HepG2 (cell line): ENCODE results near the gene DMKN. TPM values are rescaled to one million over a fixed set of nuclear protein-coding genes. Genes with fewer than 3 reads are reported as not detected.

Experiments
- ATAC-seq: fragments of 200-7000 bp; cut with Tn5 transposase; 3 replicates; pipeline ENCODE4 v1.9.1; 2020; ENCODE audit warnings: mild to moderate bottlenecking, moderate library complexity
- BruUV-seq: library from RNA; stranded (reverse); fragments of 400-500 nt; replicated peaks from 2 replicates; lab custom pipeline; 2021; lab: Mats Ljungman, UMichigan
- CTCF ChIA-PET: fragments of 300-600 bp; formaldehyde crosslinking; extraction: SDS; loops from one replicate; lab custom pipeline; 2021; ENCODE audit warnings: low total read pairs, inconsistent platforms, low intra/inter-chr PET ratio; lab: Yijun Ruan, JAX
- POLR2A ChIA-PET: fragments of 350-600 bp; sonication (Branson Sonifier 250); formaldehyde crosslinking; loops from one replicate; lab custom pipeline; 2020; ENCODE audit warnings: antibody characterized with exemption, inconsistent platforms; lab: Yijun Ruan, JAX
- DNase-seq: peaks from one replicate; pipeline ENCODE4 v3.0.0-alpha.2; 2015; ENCODE audit warnings: low spot score
- FAIRE-seq: peaks from 3 replicates; lab custom pipeline; 2011; peaks lifted over from hg19 to GRCh38; lab: Jason Lieb, UNC
- H2AFZ ChIP-seq: one replicate; pipeline ENCODE4 v1.6.1; 2011; ENCODE audit warnings: low read length, inconsistent platforms
- H3K27ac ChIP-seq: fragments of 300-600 bp; 3 replicates; pipeline ENCODE4 v1.8.0; 2011; ENCODE audit warnings: mixed run types, mild to moderate bottlenecking, mixed read lengths, low read length, inconsistent platforms; ENCODE audit not compliant: insufficient read depth; ENCODE audit errors: extremely low read length
- H3K27me3 ChIP-seq, 2 experiments: fragments of 200-600 bp in 1 of 2; 2 replicates in 1 of 2; 3 replicates in 1 of 2; pipeline versions ENCODE4 v1.6.0 to v1.8.0; 2011; ENCODE audit warnings: low read length in 2 of 2, mild to moderate bottlenecking in 2 of 2, moderate library complexity in 2 of 2, inconsistent platforms in 1 of 2; ENCODE audit not compliant: insufficient read depth in 2 of 2, control insufficient read depth in 1 of 2
- H3K36me3 ChIP-seq, 2 experiments: fragments of 200-600 bp in 1 of 2; replicated peaks in 1 of 2; 2 replicates in 1 of 2; 3 replicates in 1 of 2; pipeline versions ENCODE4 v1.5.1 to v1.8.0; 2011; ENCODE audit warnings: low read length in 2 of 2, inconsistent platforms in 1 of 2; ENCODE audit not compliant: insufficient read depth in 2 of 2, control insufficient read depth in 1 of 2
- H3K4me1 ChIP-seq: 2 replicates; pipeline ENCODE4 v1.5.1; 2012; ENCODE audit warnings: low read length, inconsistent platforms; ENCODE audit not compliant: insufficient read depth
- H3K4me2 ChIP-seq: 2 replicates; pipeline ENCODE4 v1.6.0; 2011; ENCODE audit warnings: low read depth, low read length, inconsistent platforms
- H3K4me3 ChIP-seq, 3 experiments: fragments of 200-600 bp in 1 of 3; sonication (generic), shearing (Covaris generic) in 1 of 3; replicated peaks in 1 of 3; 2 replicates each; pipeline ENCODE4 v1.5.1; 2011 to 2016; ENCODE audit warnings: low read length in 3 of 3, inconsistent platforms in 2 of 3, low read depth in 2 of 3, mild to moderate bottlenecking in 2 of 3, control low read depth in 1 of 3, mixed read lengths in 1 of 3; ENCODE audit not compliant: insufficient read depth in 1 of 3
- H3K79me2 ChIP-seq: one replicate; pipeline ENCODE4 v1.6.1; 2011; ENCODE audit warnings: low read length, inconsistent platforms; ENCODE audit not compliant: insufficient read depth
- H3K9ac ChIP-seq: 2 replicates; pipeline ENCODE4 v1.6.0; 2011; ENCODE audit warnings: mild to moderate bottlenecking, low read depth, low read length, inconsistent platforms; ENCODE audit not compliant: insufficient read depth
- H3K9me3 ChIP-seq: 2 replicates; pipeline ENCODE4 v1.5.1; 2012; ENCODE audit warnings: mild to moderate bottlenecking, low read length
- H4K20me1 ChIP-seq: 2 replicates; pipeline ENCODE4 v1.6.0; 2011; ENCODE audit warnings: inconsistent platforms, mild to moderate bottlenecking, low read length, moderate library complexity; ENCODE audit not compliant: insufficient read depth
- ARID5B ChIP-seq: IDR thresholded peaks from 2 replicates; pipeline ENCODE4 v1.4.0; 2020; ENCODE audit warnings: mild to moderate bottlenecking, missing genetic modification reagents
- PAXIP1 ChIP-seq: sonication (generic); formaldehyde crosslinking; conservative IDR thresholded peaks from 2 replicates; pipeline ENCODE4 v1.4.0; 2020; ENCODE audit warnings: mild to moderate bottlenecking, missing genetic modification reagents, moderate library complexity
- RORA ChIP-seq: sonication (generic); formaldehyde crosslinking; IDR thresholded peaks from 2 replicates; pipeline ENCODE4 v1.5.0; 2020; ENCODE audit warnings: mild to moderate bottlenecking, missing genetic modification reagents, moderate library complexity
- SMARCC2 ChIP-seq: fragments of 450-650 bp; IDR thresholded peaks from 2 replicates; pipeline ENCODE4 v1.6.1; 2017; ENCODE audit warnings: antibody characterized with exemption, mild to moderate bottlenecking
- SOX5 ChIP-seq: IDR thresholded peaks from 2 replicates; pipeline ENCODE4 v1.6.1; 2016; ENCODE audit warnings: borderline replicate concordance
- TOE1 ChIP-seq: sonication (generic); formaldehyde crosslinking; IDR thresholded peaks from 2 replicates; pipeline ENCODE4 v1.4.0; 2020; ENCODE audit warnings: mild to moderate bottlenecking, missing genetic modification reagents
- ZBTB34 ChIP-seq: sonication (generic); formaldehyde crosslinking; IDR thresholded peaks from 2 replicates; pipeline ENCODE4 v1.8.0; 2022; ENCODE audit warnings: mild to moderate bottlenecking, missing genetic modification reagents
- ZMYM3 ChIP-seq: sonication (generic); formaldehyde crosslinking; IDR thresholded peaks from 2 replicates; pipeline ENCODE4 v1.5.1; 2020; ENCODE audit warnings: mild to moderate bottlenecking, missing genetic modification reagents
- ZNF121 ChIP-seq: sonication (generic); formaldehyde crosslinking; IDR thresholded peaks from 2 replicates; pipeline ENCODE4 v1.5.0; 2020; ENCODE audit warnings: mild to moderate bottlenecking, missing genetic modification reagents
- ZNF230 ChIP-seq: sonication (generic); formaldehyde crosslinking; IDR thresholded peaks from 2 replicates; pipeline ENCODE4 v1.4.0; 2020; ENCODE audit warnings: mild to moderate bottlenecking, missing genetic modification reagents
- ZNF274 ChIP-seq: sonication (generic); formaldehyde crosslinking; IDR thresholded peaks from 2 replicates; pipeline ENCODE4 v1.5.1; 2020; ENCODE audit warnings: mild to moderate bottlenecking, missing genetic modification reagents
- ZNF292 ChIP-seq: sonication (generic); formaldehyde crosslinking; IDR thresholded peaks from 2 replicates; pipeline ENCODE4 v1.8.1; 2022; ENCODE audit warnings: mild to moderate bottlenecking, low read depth, missing genetic modification reagents, borderline replicate concordance
- ZNF543 ChIP-seq: sonication (generic); formaldehyde crosslinking; IDR thresholded peaks from 2 replicates; pipeline ENCODE4 v1.4.0; 2020; ENCODE audit warnings: mild to moderate bottlenecking, missing genetic modification reagents
- ZSCAN9 ChIP-seq: IDR thresholded peaks from 2 replicates; pipeline ENCODE4 v1.6.1; 2016; ENCODE audit warnings: borderline replicate concordance
- WGBS: methylation state at CpG from one replicate; pipeline ENCODE4 v1.1.6; 2017; ENCODE audit warnings: low lambda C conversion rate; 5-methylcytosine and 5-hydroxymethylcytosine counted together
- in situ Hi-C: cut with HindIII; loops from 2 replicates; pipeline ENCODE4 v1.10.0; 2017; ENCODE audit warnings: low pct_unique_long_range_greater_than_20kb; ENCODE audit not compliant: extremely low pct_ligation_motif_present
- intact Hi-C: fragments of 100-400 bp; cut with micrococcal nuclease; formaldehyde crosslinking; loops from one replicate; pipeline ENCODE4 v1.10.0; 2022; ENCODE audit not compliant: unreplicated experiment
- polyA plus RNA-seq, 8 experiments: library from polyadenylated mRNA; depleted of rRNA in 3 of 8; stranded (reverse) in 7 of 8; unstranded in 1 of 8; fragments of >200 nt; fragmentation: Illumina TruSeq in 4 of 8; extraction: Trizol in 4 of 8; gene quantifications; 2 replicates each; pipeline versions ENCODE4 v1.2.1 to v1.2.3, GENCODE V29; 2011 to 2016; ENCODE audit warnings: low read depth in 4 of 8, missing spikeins in 1 of 8, mixed read lengths in 1 of 8; ENCODE audit not compliant: insufficient read depth in 1 of 8
- total RNA-seq, 5 experiments: library from RNA; depleted of rRNA; stranded (reverse); fragments of >200 nt; fragmentation: Illumina TruSeq; extraction: Trizol; gene quantifications; 2 replicates each; pipeline ENCODE4 v1.2.3, GENCODE V29; 2016; ENCODE audit warnings: low read depth in 1 of 5

The DMKN gene
- total and polyA plus RNA-seq, 2 of the 13 experiments (the other 11 are each of a cell fraction or from before 2014, with no cell fraction given), result 50.8 to 57.1 TPM

- Histone ChIP-seq H2AFZ (no peak overlapping the region), H3K9me3 (no peaks in the 10 kb centered on the region), H3K4me1 (peaks cover 65% of the 10 kb centered on the region), H3K36me3 (no peaks in the 10 kb centered on the region), H3K4me2 (no peak overlapping the region), H3K4me3 (no peak overlapping the region), H3K9ac (no peak overlapping the region), H4K20me1 (no peaks in the 10 kb centered on the region), H3K27me3 (peaks cover 0 to 1% of the 10 kb centered on the region in 2 experiments; a peak in 2 of 5 replicates), H3K27ac (no peak overlapping the region), H3K79me2 (no peaks in the 10 kb centered on the region)
- no peak for FAIRE-seq
- 25% methylated on average over 3 of the region's 3 CpGs for WGBS
- peak; percentile 21 for DNase-seq
- ChIA-PET CTCF (no interaction called here), POLR2A (no interaction called here)
- BruUV-seq, result no TSS peak
- intact Hi-C loops, result loop anchor here (5.0 kb wide), 1 partner anchor 188 kb away; the partner anchor contains the start of gene USF2
- ATAC-seq, result no peak
- in situ Hi-C loops, result no loop called here
- TF ChIP-seq PAXIP1 (CRISPR knock-in tag) (peak; percentile 44; the same call in 1 of the 2 replicates), ZNF121 (CRISPR knock-in tag) (peak; percentile 98), ZNF274 (CRISPR knock-in tag) (no peak), ZBTB34 (no peak), ZSCAN9 (no peak), TOE1 (CRISPR knock-in tag) (no peak), ARID5B (CRISPR knock-in tag) (peak; percentile 41; the same call in 1 of the 2 replicates), ZNF230 (CRISPR knock-in tag) (no peak), SMARCC2 (no peak), ZNF543 (no peak), SOX5 (CRISPR knock-in tag) (peak; percentile 48; the same call in 1 of the 2 replicates), ZMYM3 (CRISPR knock-in tag) (peak; percentile 82), ZNF292 (CRISPR knock-in tag) (peak; percentile 80; the same call in 1 of the 2 replicates), RORA (CRISPR knock-in tag) (no peak)
Measured at GRCh38 chr19:35455616-35456201, 57.7 kb downstream of the DMKN start.
